HG03039 (cell line): ENCODE results near the gene STAU1.
"Not testable (repeated sequence)": the region's sequence is repeated elsewhere in the genome, so short reads cannot be mapped to it uniquely, and the experiment has no call there.

Experiments used
- ATAC-seq: cut with Tn5 transposase; IDR thresholded peaks from one replicate; pipeline ENCODE4 v1.9.1; 2021; ENCODE audit warnings: mild to moderate bottlenecking, moderate library complexity; ENCODE audit not compliant: unreplicated experiment

The STAU1 gene

GRCh38 chr20:49166534-49167449 lies 21.3 kb downstream of the STAU1 start:
- ATAC-seq, result no peak

DNA sequence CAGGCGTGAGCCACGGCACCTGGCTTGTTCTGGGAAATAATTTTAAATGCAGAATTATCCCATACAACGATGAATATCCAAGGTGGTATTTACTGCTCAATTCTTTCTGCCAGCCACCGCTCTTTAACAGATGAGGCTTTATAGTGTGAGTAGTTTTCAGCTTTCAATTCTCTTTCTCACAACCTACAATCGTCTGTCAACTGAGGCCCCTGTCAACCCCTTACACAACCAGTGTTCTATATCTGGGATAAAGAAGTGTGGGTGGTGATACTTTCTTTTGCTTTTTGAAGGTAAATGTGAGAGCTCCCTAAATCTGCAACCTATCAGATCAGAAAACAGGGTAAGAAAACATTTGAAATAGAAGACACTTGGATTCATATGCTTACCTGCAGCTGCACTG lies 22.5 kb downstream of the STAU1 start:
- no peak for ATAC-seq

DNA sequence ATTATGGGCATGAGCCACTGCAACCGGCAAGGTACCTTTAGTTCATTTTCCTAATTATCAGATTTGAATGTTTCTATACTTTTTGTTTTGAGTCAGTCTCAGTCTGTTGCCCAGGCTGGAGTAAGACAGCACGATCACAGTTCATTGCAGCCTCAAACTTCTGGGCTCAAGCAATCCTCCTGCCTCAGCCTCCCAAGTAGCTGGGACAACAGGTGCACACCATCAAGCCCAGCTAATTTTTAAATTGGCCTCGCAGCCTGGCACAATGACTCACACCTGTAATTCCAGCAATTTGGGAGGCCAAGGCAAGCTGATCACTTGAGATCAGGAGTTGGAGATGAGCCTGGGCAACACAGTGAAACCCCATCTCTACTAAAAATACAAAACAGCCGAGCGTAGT lies 24.4 kb downstream of the STAU1 start:
- ATAC-seq, result no peak

GRCh38 chr20:49161428-49162152 lies 26.5 kb downstream of the STAU1 start:
- no peak for ATAC-seq

DNA sequence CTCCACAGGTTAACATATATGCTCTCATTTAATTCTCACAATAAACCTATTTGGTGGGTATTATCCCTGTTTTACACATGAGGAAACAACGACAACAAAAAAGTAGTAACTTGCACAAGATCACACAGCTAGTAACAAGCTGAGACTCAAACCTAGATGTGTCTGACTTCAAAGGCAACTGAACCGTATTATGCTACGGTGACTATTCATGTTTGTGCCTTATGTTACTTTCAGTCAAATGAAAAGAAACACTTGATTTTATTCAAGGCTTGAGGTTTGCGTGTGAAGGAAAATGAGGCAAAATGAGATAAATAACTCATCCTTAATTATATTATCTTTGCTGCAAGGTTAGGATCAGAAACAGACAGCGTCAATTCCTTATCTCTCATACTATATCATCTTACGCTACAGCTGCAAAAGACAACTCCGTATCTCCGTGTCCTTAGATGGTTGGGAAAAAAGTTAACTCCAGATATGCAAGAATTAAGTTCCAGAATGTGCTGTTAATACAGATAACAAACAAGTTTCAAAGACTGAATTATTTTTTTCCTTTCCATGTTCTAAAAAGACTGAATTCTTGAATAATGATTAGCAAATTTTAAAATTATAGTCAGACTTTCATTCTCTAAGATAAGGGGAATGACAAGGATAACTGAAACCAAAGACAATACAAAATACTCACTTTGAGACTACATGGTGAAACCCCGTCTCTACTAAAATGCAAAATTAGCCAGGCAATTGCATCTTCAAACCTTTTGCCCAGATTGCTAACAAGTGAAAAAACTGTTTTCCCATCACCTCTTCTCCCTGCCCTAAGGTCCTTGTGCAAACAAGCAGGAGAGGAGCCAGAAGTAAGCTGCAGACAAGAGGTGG lies 27.8 kb downstream of the STAU1 start:
- ATAC-seq, result no peak

- ATAC-seq, result no peak
Observed at GRCh38 chr20:49157146-49157545, 31.0 kb downstream of the STAU1 start.

DNA sequence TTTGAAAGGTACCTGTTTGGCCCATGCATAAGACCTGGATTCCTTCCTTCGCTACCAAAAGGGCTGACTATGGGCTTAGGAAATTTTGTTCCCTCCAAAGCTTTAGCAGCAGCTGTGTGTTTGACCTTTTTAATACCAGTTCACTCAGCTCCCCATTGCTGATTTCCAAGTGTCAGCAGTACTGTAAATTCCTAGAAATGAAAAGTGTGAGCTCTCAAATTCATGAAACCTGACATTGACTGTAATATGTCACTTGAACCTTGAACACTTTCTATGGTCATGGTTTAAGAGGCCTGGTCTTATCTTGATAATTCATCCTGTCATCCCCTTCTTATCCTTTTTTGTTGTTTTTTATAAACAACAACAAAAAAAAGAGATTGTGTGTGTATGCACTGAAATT lies 31.7 kb downstream of the STAU1 start:
- no peak for ATAC-seq

- ATAC-seq, result no peak
Observed at GRCh38 chr20:49151436-49151835, 36.7 kb downstream of the STAU1 start.

GRCh38 chr20:49149281-49150045 lies 38.7 kb downstream of the STAU1 start:
- ATAC-seq, result no peak

- no peak for ATAC-seq
Observed at GRCh38 chr20:49148601-49149000, 39.5 kb downstream of the STAU1 start.

- ATAC-seq, result no peak
Observed at GRCh38 chr20:49147296-49147695, 40.8 kb downstream of the STAU1 start.

- no peak for ATAC-seq
Observed at GRCh38 chr20:49146442-49147225, 41.5 kb downstream of the STAU1 start.

GRCh38 chr20:49140834-49141233 lies 47.3 kb downstream of the STAU1 start:
- ATAC-seq, result no peak

DNA sequence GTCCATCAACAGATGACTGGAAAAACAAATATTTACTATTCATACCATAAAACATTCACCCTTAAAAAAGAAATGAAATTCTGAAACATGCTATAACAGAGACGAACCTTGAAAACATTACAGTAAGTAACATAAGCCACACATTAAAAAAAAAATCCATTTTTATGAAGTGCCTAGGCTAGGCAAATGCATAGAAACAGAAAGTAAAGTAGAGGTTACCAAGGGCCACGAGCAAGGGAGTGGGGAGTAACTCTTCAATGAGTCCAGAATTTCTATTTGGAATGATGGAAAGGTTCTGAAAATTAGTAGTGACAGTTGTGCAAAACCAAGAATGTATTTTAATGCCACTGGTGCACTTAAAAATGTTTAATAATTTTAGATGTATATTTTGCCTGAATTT lies 47.7 kb downstream of the STAU1 start:
- no peak for ATAC-seq

GRCh38 chr20:49138431-49138830 lies 49.7 kb downstream of the STAU1 start:
- no peak for ATAC-seq

DNA sequence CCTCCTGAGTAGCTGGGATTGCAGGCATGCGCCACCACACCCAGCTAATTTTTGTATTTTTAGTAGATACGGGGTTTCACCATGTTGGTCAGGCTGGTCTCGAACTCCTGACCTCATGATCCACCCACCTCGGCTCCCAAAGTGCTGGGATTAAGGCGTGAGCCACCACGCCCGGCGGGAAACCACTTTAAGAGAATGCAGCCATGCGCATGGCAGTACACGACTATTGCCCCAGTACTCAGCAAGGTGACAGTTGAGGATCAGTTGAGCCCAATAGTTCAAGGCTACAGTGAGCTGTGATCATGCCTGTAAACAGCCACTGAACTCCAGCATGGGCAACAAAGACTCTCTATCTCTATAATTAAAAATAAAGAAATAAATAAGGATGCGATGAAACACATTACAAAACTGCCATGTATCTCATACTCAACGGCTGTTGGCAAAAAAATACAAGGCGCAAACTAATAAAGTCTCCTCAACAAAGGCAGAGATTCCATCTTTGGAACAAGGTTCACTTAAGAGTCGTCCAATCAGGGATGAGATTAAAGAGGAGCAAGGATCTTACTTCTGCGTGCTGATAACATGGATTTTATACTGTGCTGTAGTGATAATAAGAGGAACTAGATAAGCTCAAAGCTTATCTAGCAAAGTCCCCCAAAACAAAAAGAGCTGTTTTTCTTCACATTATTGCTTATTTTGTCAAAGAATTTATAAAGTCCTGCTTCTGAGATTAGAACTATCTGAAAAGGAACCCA lies 51.1 kb downstream of the STAU1 start:
- ATAC-seq, result no peak

- not testable (repeated sequence) for ATAC-seq
Observed at GRCh38 chr20:49134797-49135196, 53.3 kb downstream of the STAU1 start.

- ATAC-seq, result no peak
Observed at GRCh38 chr20:49133571-49133970, 54.6 kb downstream of the STAU1 start.

DNA sequence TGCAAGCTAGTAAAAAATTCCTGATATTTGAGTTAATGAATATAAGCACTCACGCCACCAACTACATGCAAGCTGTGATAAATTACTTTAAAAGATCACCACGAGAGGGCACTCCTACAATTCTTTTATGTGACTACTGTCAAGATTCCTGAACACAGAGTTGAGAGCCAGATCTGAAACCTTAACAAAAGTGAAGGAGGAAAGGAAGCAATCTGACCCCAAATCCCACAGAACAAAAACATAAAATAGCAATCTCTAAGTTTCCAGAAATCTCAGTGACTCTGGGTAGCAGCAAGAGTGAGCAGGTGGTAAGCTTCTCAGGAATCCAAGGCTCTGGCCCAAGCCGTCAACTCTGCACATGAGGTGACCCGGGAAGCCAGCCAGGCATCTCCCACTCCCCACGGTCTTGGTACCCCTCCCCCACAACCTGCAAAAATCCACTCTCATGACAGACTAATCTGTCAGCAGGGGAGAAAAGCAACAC lies 55.1 kb downstream of the STAU1 start:
- no peak for ATAC-seq
